HG03159 (cell line): ENCODE data around the gene CYP4A22.
"Not testable (repeated sequence)": the region's sequence is repeated elsewhere in the genome, so short reads cannot be mapped to it uniquely, and the experiment has no call there.

Experiments
- ATAC-seq: cut with Tn5 transposase; IDR thresholded peaks from one replicate; pipeline ENCODE4 v1.9.1; 2021; ENCODE audit warnings: mild to moderate bottlenecking, moderate library complexity; ENCODE audit not compliant: unreplicated experiment

Gene CYP4A22

GRCh38 chr1:47184090-47184821 is 47.0 kb downstream of the CYP4A22 start:
- ATAC-seq, result no peak

- ATAC-seq, result no peak
Measured at GRCh38 chr1:47184822-47185677, 47.8 kb downstream of the CYP4A22 start.

GRCh38 chr1:47186267-47187185 is 49.3 kb downstream of the CYP4A22 start:
- no peak for ATAC-seq

- ATAC-seq, result no peak
Measured at GRCh38 chr1:47187231-47187925, 50.1 kb downstream of the CYP4A22 start.

- ATAC-seq, result no peak
Measured at GRCh38 chr1:47187926-47188250, 50.6 kb downstream of the CYP4A22 start.

GRCh38 chr1:47188791-47189785 is 51.8 kb downstream of the CYP4A22 start:
- ATAC-seq, result no peak

- ATAC-seq, result no peak
Measured at GRCh38 chr1:47189844-47190508, 52.7 kb downstream of the CYP4A22 start, which contains the start of gene PDZK1IP1. PDZK1IP1 (minus strand) TSS chr1:47190036; CDS start chr1:47189932, 104 bp downstream.

- ATAC-seq, result no peak
Measured at GRCh38 chr1:47190509-47190855, 53.2 kb downstream of the CYP4A22 start.

GRCh38 chr1:47190857-47191256 is 53.6 kb downstream of the CYP4A22 start:
- ATAC-seq, result no peak

- ATAC-seq, result no peak
Measured at GRCh38 chr1:47191940-47192457, 54.8 kb downstream of the CYP4A22 start.

GRCh38 chr1:47192458-47193384 is 55.5 kb downstream of the CYP4A22 start:
- peak; percentile 67 for ATAC-seq

- not testable (repeated sequence) for ATAC-seq
Measured at GRCh38 chr1:47193496-47193895, 56.3 kb downstream of the CYP4A22 start.

GRCh38 chr1:47194311-47194710 is 57.1 kb downstream of the CYP4A22 start:
- ATAC-seq, result no peak

- ATAC-seq, result not testable (repeated sequence)
Measured at GRCh38 chr1:47195981-47196380, 58.7 kb downstream of the CYP4A22 start.

GRCh38 chr1:47196622-47197021 is 59.4 kb downstream of the CYP4A22 start:
- no peak for ATAC-seq

GRCh38 chr1:47198214-47198613 is 61.0 kb downstream of the CYP4A22 start:
- no peak for ATAC-seq
